H1 (cell line): Measurements from ENCODE around the gene MRPL41. TPM values are rescaled to one million over a fixed set of nuclear protein-coding genes. Genes with fewer than 3 reads are reported as not detected.

Source experiments
- CTCF ChIA-PET: fragments of 300-600 bp; sonication (Branson Sonifier 250); formaldehyde crosslinking; loops from one replicate; lab custom pipeline; 2021; ENCODE audit not compliant: partially characterized antibody; lab: Charles Lee
- POLR2A ChIA-PET: fragments of 300-600 bp; sonication (Branson Sonifier 250); formaldehyde crosslinking; loops from one replicate; lab custom pipeline; 2021; ENCODE audit warnings: inconsistent platforms; ENCODE audit not compliant: partially characterized antibody; lab: Charles Lee
- DNase-seq, 2 experiments: peaks; one replicate each; pipeline versions ENCODE4 v3.0.0 to v3.0.0-alpha.2; 2010 to 2022; ENCODE audit warnings: low spot score in 2 of 2, low read depth in 1 of 2, mixed read lengths in 1 of 2
- FAIRE-seq: peaks from 2 replicates; lab custom pipeline; 2011; peaks lifted over from hg19 to GRCh38; lab: Jason Lieb, UNC
- H2AFZ ChIP-seq: 2 replicates; pipeline ENCODE4 v1.8.1; 2012; ENCODE audit warnings: low read length, inconsistent platforms
- H2AK5ac ChIP-seq: 2 replicates; pipeline ENCODE4 v1.6.1; 2013; ENCODE audit warnings: low read depth, low read length
- H2BK120ac ChIP-seq: replicated peaks from 2 replicates; pipeline ENCODE3; 2013; ENCODE audit warnings: low read depth, low read length, inconsistent platforms
- H2BK12ac ChIP-seq: 2 replicates; pipeline ENCODE4 v1.6.1; 2013; ENCODE audit warnings: low read depth, low read length
- H2BK15ac ChIP-seq: 2 replicates; pipeline ENCODE4 v1.6.1; 2013; ENCODE audit warnings: low read length
- H2BK20ac ChIP-seq: 2 replicates; pipeline ENCODE4 v1.6.1; 2013; ENCODE audit warnings: low read length
- H2BK5ac ChIP-seq: 2 replicates; pipeline ENCODE4 v1.6.1; 2013; ENCODE audit warnings: low read depth, low read length
- H3K14ac ChIP-seq: 2 replicates; pipeline ENCODE4 v1.6.1; 2013; ENCODE audit warnings: inconsistent platforms; ENCODE audit not compliant: insufficient read length
- H3K18ac ChIP-seq: 2 replicates; pipeline ENCODE4 v1.6.1; 2013; ENCODE audit warnings: low read length; ENCODE audit errors: extremely low read depth
- H3K23ac ChIP-seq: 2 replicates; pipeline ENCODE4 v1.6.1; 2013; ENCODE audit warnings: inconsistent platforms; ENCODE audit not compliant: insufficient read length
- H3K23me2 ChIP-seq: 2 replicates; pipeline ENCODE4 v1.6.1; 2013; ENCODE audit warnings: low read depth, low read length
- H3K27ac ChIP-seq: 2 replicates; pipeline ENCODE4 v1.6.1; 2011; ENCODE audit warnings: low read depth, low read length, inconsistent platforms
- H3K27me3 ChIP-seq, 4 experiments: replicated peaks in 1 of 4; 1 replicate in 1 of 4; 2 replicates in 3 of 4; pipeline versions ENCODE4 v1.6.1 to v1.8.1; 2011 to 2013; ENCODE audit warnings: low read length in 3 of 4, mild to moderate bottlenecking in 3 of 4, inconsistent platforms in 2 of 4, mixed read lengths in 2 of 4, moderate library complexity in 1 of 4; ENCODE audit not compliant: control insufficient read depth in 3 of 4, insufficient read depth in 3 of 4; ENCODE audit errors: extremely low read depth in 1 of 4
- H3K36me3 ChIP-seq, 4 experiments: 2 replicates each; pipeline versions ENCODE4 v1.6.1 to v1.8.1; 2011 to 2013; ENCODE audit warnings: mild to moderate bottlenecking in 4 of 4, low read length in 3 of 4, moderate library complexity in 2 of 4, control low read depth in 1 of 4, inconsistent platforms in 1 of 4; ENCODE audit not compliant: insufficient read depth in 4 of 4, control insufficient read depth in 2 of 4
- H3K4ac ChIP-seq: replicated peaks from 2 replicates; pipeline ENCODE3; 2013; ENCODE audit warnings: low read length, low read depth, mixed read lengths, inconsistent platforms; ENCODE audit not compliant: insufficient read length
- H3K4me1 ChIP-seq, 4 experiments: replicated peaks in 1 of 4; 1 replicate in 1 of 4; 2 replicates in 3 of 4; pipeline versions ENCODE4 v1.6.1 to v1.8.1; 2011 to 2013; ENCODE audit warnings: low read length in 3 of 4, inconsistent platforms in 2 of 4, mixed read lengths in 1 of 4; ENCODE audit not compliant: insufficient read depth in 4 of 4, control insufficient read depth in 3 of 4
- H3K4me2 ChIP-seq, 2 experiments: 2 replicates each; pipeline versions ENCODE4 v1.6.1 to v1.8.1; 2011 to 2013; ENCODE audit warnings: low read depth in 2 of 2, low read length in 2 of 2, control low read depth in 1 of 2, inconsistent platforms in 1 of 2, mild to moderate bottlenecking in 1 of 2; ENCODE audit not compliant: insufficient read depth in 1 of 2
- H3K4me3 ChIP-seq, 4 experiments: fragments of 200-600, 300-600 bp in 1 of 4; sonication (generic), shearing (Covaris generic), sonication (Bioruptor Twin) in 1 of 4; 2 replicates each; pipeline versions ENCODE4 v1.5.1 to v1.8.1; 2011 to 2016; ENCODE audit warnings: low read length in 4 of 4, low read depth in 3 of 4, control low read depth in 2 of 4, inconsistent platforms in 2 of 4, mild to moderate bottlenecking in 2 of 4, mixed read lengths in 1 of 4, moderate library complexity in 1 of 4; ENCODE audit not compliant: insufficient read depth in 2 of 4; ENCODE audit errors: extremely low read depth in 1 of 4
- H3K56ac ChIP-seq: replicated peaks from 2 replicates; pipeline ENCODE3; 2013; ENCODE audit warnings: low read depth, mild to moderate bottlenecking, mixed read lengths, low read length, inconsistent platforms; ENCODE audit not compliant: insufficient read length
- H3K79me1 ChIP-seq: 2 replicates; pipeline ENCODE4 v1.6.1; 2013; ENCODE audit warnings: low read depth, low read length, control low read depth
- H3K79me2 ChIP-seq, 2 experiments: 2 replicates each; pipeline versions ENCODE4 v1.6.1 to v1.8.1; 2012 to 2013; ENCODE audit warnings: low read length in 2 of 2, mild to moderate bottlenecking in 2 of 2, inconsistent platforms in 1 of 2; ENCODE audit not compliant: insufficient read depth in 2 of 2, control insufficient read depth in 1 of 2
- H3K9ac ChIP-seq, 4 experiments: replicated peaks in 1 of 4; 1 replicate in 1 of 4; 2 replicates in 3 of 4; pipeline versions ENCODE4 v1.6.1 to v1.8.1; 2011 to 2013; ENCODE audit warnings: low read depth in 3 of 4, low read length in 3 of 4, control low read depth in 2 of 4, mild to moderate bottlenecking in 2 of 4, moderate library complexity in 2 of 4, inconsistent platforms in 1 of 4; ENCODE audit errors: extremely low read depth in 1 of 4
- H3K9me3 ChIP-seq, 2 experiments: 2 replicates each; pipeline versions ENCODE4 v1.6.1 to v1.8.1; 2012 to 2013; ENCODE audit warnings: mild to moderate bottlenecking in 2 of 2, moderate library complexity in 2 of 2, control low read depth in 1 of 2, inconsistent platforms in 1 of 2, low read depth in 1 of 2, low read length in 1 of 2, mixed read lengths in 1 of 2; ENCODE audit not compliant: insufficient read depth in 2 of 2
- H4K20me1 ChIP-seq, 2 experiments: replicated peaks in 1 of 2; 2 replicates each; pipeline versions ENCODE3 to v1.8.1; 2011 to 2013; ENCODE audit warnings: inconsistent platforms in 2 of 2, low read length in 2 of 2, mild to moderate bottlenecking in 1 of 2; ENCODE audit not compliant: insufficient read depth in 2 of 2, control insufficient read depth in 1 of 2
- H4K5ac ChIP-seq: 2 replicates; pipeline ENCODE4 v1.6.1; 2013; ENCODE audit warnings: low read length, low read depth, mixed read lengths, inconsistent platforms; ENCODE audit not compliant: insufficient read length
- H4K8ac ChIP-seq: 2 replicates; pipeline ENCODE4 v1.8.0; 2013; ENCODE audit warnings: mild to moderate bottlenecking, moderate library complexity, low read length, inconsistent platforms; ENCODE audit not compliant: insufficient read depth; ENCODE audit errors: extremely low read depth
- H4K91ac ChIP-seq: replicated peaks from 2 replicates; pipeline ENCODE3; 2013; ENCODE audit warnings: low read length, mixed read lengths, inconsistent platforms; ENCODE audit not compliant: insufficient read length
- ASH2L ChIP-seq: fragments of 200-600, 300-600 bp; sonication (generic); IDR thresholded peaks from one replicate; pipeline ENCODE4 v1.7.1; 2017; ENCODE audit warnings: low read length
- BACH1 ChIP-seq: IDR thresholded peaks from 2 replicates; pipeline ENCODE4 v1.6.1; 2012; ENCODE audit warnings: low read length, improper control_type of control experiment
- BCL11A ChIP-seq, 2 experiments: IDR thresholded peaks; one replicate each; pipeline ENCODE4 v1.6.1; 2011; ENCODE audit warnings: low read depth in 2 of 2, low read length in 2 of 2, mild to moderate bottlenecking in 2 of 2
- CHD2 ChIP-seq: IDR thresholded peaks from 2 replicates; pipeline ENCODE4 v1.6.1; 2012; ENCODE audit warnings: low read length, improper control_type of control experiment
- EGR1 ChIP-seq: IDR thresholded peaks from 2 replicates; pipeline ENCODE4 v1.6.1; 2011; ENCODE audit warnings: low read depth, low read length, borderline replicate concordance
- HDAC6 ChIP-seq: IDR thresholded peaks from one replicate; pipeline ENCODE4 v1.7.1; 2012; ENCODE audit warnings: low read depth, mild to moderate bottlenecking, inconsistent platforms, low read length, moderate library complexity
- NANOG ChIP-seq: IDR thresholded peaks from 2 replicates; pipeline ENCODE4 v1.6.1; 2011; ENCODE audit warnings: low read length, low read depth, mild to moderate bottlenecking, inconsistent platforms; ENCODE audit not compliant: insufficient read depth, poor library complexity, severe bottlenecking
- SIRT6 ChIP-seq: IDR thresholded peaks from one replicate; pipeline ENCODE4 v1.7.1; 2012; ENCODE audit warnings: low read length, inconsistent platforms
- SP2 ChIP-seq: IDR thresholded peaks from 2 replicates; pipeline ENCODE4 v1.6.1; 2012; ENCODE audit warnings: mild to moderate bottlenecking, low read length, inconsistent platforms
- SP4 ChIP-seq: IDR thresholded peaks from 2 replicates; pipeline ENCODE4 v1.6.1; 2012; ENCODE audit warnings: low read length, inconsistent platforms
- SRF ChIP-seq: IDR thresholded peaks from 2 replicates; pipeline ENCODE4 v1.6.1; 2011; ENCODE audit warnings: mild to moderate bottlenecking, low read depth, low read length, moderate library complexity
- TAF1 ChIP-seq: IDR thresholded peaks from 2 replicates; pipeline ENCODE4 v1.6.1; 2011; ENCODE audit warnings: mild to moderate bottlenecking, low read depth, low read length
- WGBS, 2 experiments: shearing (Covaris generic) in 1 of 2; methylation state at CpG; one replicate each; pipeline versions ENCODE4 v1.1.6 to v1.1.7; 2013 to 2015; ENCODE audit warnings: low lambda C conversion rate in 2 of 2, mixed read lengths in 2 of 2, inconsistent platforms in 1 of 2, low coverage in 1 of 2, missing lambda C conversion rate in 1 of 2; ENCODE audit not compliant: insufficient replicate concordance in 2 of 2, insufficient coverage in 1 of 2, insufficient read length in 1 of 2; ENCODE audit errors: extremely low coverage in 1 of 2, missing lambda C conversion rate in 1 of 2; 5-methylcytosine and 5-hydroxymethylcytosine counted together
- polyA plus RNA-seq, 7 experiments: library from polyadenylated mRNA; depleted of rRNA in 3 of 7; stranded (reverse) in 5 of 7; unstranded in 2 of 7; fragments of >200 nt in 5 of 7; fragments of 200-250 nt in 2 of 7; gene quantifications; 1 replicate in 5 of 7; 2 replicates in 1 of 7; 4 replicates in 1 of 7; pipeline versions ENCODE4 v1.2.1 to v1.2.3, GENCODE V29; 2011 to 2013; ENCODE audit warnings: missing spikeins in 2 of 7, mixed read lengths in 2 of 7
- total RNA-seq: library from RNA; stranded (reverse); fragmentation: NEBNext Ultra II Directional; extraction: Animal tissue kit (Norgen Biotek cat#: 25700); gene quantifications from 2 replicates; pipeline ENCODE4 v1.2.1, GENCODE V29; 2021
- TF ChIP-seq, protein P1 (sequence below): IDR thresholded peaks from 2 replicates; pipeline ENCODE4 v1.6.1; 2012; ENCODE audit warnings: inconsistent platforms

MRPL41 gene
- total and polyA plus RNA-seq, 2 of the 8 experiments (the other 6 are each of a cell fraction or from before 2014, with no cell fraction given) = 47.2 to 58.1 TPM

DNA sequence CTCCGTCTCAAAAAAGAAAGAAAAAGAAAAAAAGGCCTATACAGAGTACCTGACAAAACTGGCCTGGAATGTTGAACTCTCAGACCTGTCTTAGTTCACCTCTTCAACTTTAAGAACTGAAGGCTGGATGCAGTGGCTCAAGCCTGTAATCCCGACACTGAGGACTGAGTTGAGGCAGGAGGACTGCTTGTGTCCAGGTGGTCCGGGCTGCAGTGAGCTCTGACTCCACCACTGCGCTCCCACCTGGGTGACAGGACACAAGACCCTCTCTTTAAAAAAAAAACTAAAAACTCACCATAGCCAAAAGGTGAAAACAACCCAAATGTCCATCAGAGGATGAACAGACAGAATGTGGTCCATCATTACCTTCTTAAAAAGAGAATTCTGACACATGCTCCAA lies 6.4 kb downstream of the MRPL41 start:
- peaks cover 10 to 37% (median 16%) of the 10 kb centered on the region in 4 experiments; a peak in 6 of 8 replicates for H3K36me3 ChIP-seq

More for the DNA sequence above, 6.4 kb downstream of the MRPL41 start:
- Histone ChIP-seq H4K91ac (no peak overlapping the region), H3K4me1 (no peaks in the 10 kb centered on the region), H3K23ac (no peak overlapping the region), H4K5ac (no peak overlapping the region), H4K8ac (no peak overlapping the region), H3K79me1 (no peaks in the 10 kb centered on the region), H2BK120ac (no peak overlapping the region), H2BK5ac (no peak overlapping the region), H3K14ac (no peak overlapping the region), H3K27me3 (no peaks in the 10 kb centered on the region), H4K20me1 (peaks cover 3 to 5% of the 10 kb centered on the region in 2 experiments), H2AK5ac (no peak overlapping the region), H2BK12ac (no peak overlapping the region), H3K56ac (no peak overlapping the region), H2BK15ac (no peak overlapping the region), H3K79me2 (no peaks in the 10 kb centered on the region), H3K4me2 (no peak overlapping the region), H3K27ac (no peak overlapping the region), H3K9ac (no peak overlapping the region), H3K9me3 (no peaks in the 10 kb centered on the region), H3K18ac (no peak overlapping the region), H2BK20ac (no peak overlapping the region), H3K23me2 (no peaks in the 10 kb centered on the region), H3K4me3 (no peak overlapping the region), H2AFZ (no peak overlapping the region), H3K4ac (no peak overlapping the region)
- TF ChIP-seq HDAC6 (no peak), TAF1 (no peak), SP4 (no peak), ASH2L (no peak), NANOG (no peak), SIRT6 (no peak), EGR1 (no peak), SP2 (no peak), BCL11A (IDR thresholded peaks at IDR 0.05; ENCODE audit: low read depth in 2 of 2, low read length in 2 of 2) (no peak), CHD2 (no peak), BACH1 (no peak), SRF (no peak)
- TF ChIP-seq, protein P1, sequence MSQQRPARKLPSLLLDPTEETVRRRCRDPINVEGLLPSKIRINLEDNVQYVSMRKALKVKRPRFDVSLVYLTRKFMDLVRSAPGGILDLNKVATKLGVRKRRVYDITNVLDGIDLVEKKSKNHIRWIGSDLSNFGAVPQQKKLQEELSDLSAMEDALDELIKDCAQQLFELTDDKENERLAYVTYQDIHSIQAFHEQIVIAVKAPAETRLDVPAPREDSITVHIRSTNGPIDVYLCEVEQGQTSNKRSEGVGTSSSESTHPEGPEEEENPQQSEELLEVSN = no peak
- WGBS, 2 experiments = 93% methylated on average over 4 of the region's 4 CpGs; no CpG with 5 or more reads in 1 of the 2 experiments
- ChIA-PET POLR2A (interaction anchor here (1.2 kb wide), 2 partner anchors 12 to 35 kb away, joined by 3 to 4 read pairs; no protein-coding TSS in a partner anchor), CTCF (interaction anchor here (0.6 to 4.3 kb wide), 9 partner anchors 16 to 214 kb away, joined by 3 to 21 read pairs (median 3); no protein-coding TSS in a partner anchor)
- DNase-seq (no peak), FAIRE-seq (no peak)
